ENCODE measurements around the gene CTR9.

CTR9 gene

GRCh38 chr11:10796191-10796590 is 45.1 kb downstream of the CTR9 start:
- TF ChIP-seq EZH2 (IDR thresholded peaks at IDR 0.05; ENCODE audit: borderline replicate concordance, low read length) (no peak), CTCF (IDR thresholded peaks at IDR 0.05; ENCODE audit: low read length) (no peak)
- peaks cover 55% of the 10 kb centered on the region for H3K36me3 ChIP-seq (ENCODE audit: insufficient read depth, low read length)
- H3K4me1 ChIP-seq (ENCODE audit: insufficient read depth, low read length, severe bottlenecking): peaks cover 4% of the 10 kb centered on the region
- H3K79me2 ChIP-seq (ENCODE audit: insufficient read depth, low read length): no peaks in the 10 kb centered on the region
- no peaks in the 10 kb centered on the region for H3K9me3 ChIP-seq (ENCODE audit: low read length)
- H3K27me3 ChIP-seq (ENCODE audit: insufficient read depth, low read length): no peaks in the 10 kb centered on the region
- no peak overlapping the region for H3K4me2 ChIP-seq (ENCODE audit: low read length)
- no peak overlapping the region for H3K27ac ChIP-seq (ENCODE audit: low read depth, low read length, poor library complexity, severe bottlenecking)
- H4K20me1 ChIP-seq (ENCODE audit: insufficient read depth, low read length): no peaks in the 10 kb centered on the region
- H3K9me2 ChIP-seq (ENCODE audit: low read depth, low read length): no peaks in the 10 kb centered on the region
- H3K4me3 ChIP-seq (ENCODE audit: low read depth, low read length, poor library complexity, severe bottlenecking): no peak overlapping the region
- H3K9ac ChIP-seq (ENCODE audit: low read length): no peak overlapping the region
- no peak overlapping the region for H2AFZ ChIP-seq (ENCODE audit: low read length)
- H3F3A ChIP-seq (ENCODE audit: insufficient read depth, low read length): peaks cover 32% of the 10 kb centered on the region

- H4K20me1 ChIP-seq (ENCODE audit: insufficient read depth, low read length): no peaks in the 10 kb centered on the region
- no peak overlapping the region for H2AFZ ChIP-seq (ENCODE audit: low read length)
- no peaks in the 10 kb centered on the region for H3K9me2 ChIP-seq (ENCODE audit: low read depth, low read length)
- H3K9me3 ChIP-seq (ENCODE audit: low read length): no peaks in the 10 kb centered on the region
- no peak overlapping the region for H3K9ac ChIP-seq (ENCODE audit: low read length)
- no peak for TF ChIP-seq EZH2 (IDR thresholded peaks at IDR 0.05; ENCODE audit: borderline replicate concordance, low read length)
- no peak for TF ChIP-seq CTCF (IDR thresholded peaks at IDR 0.05; ENCODE audit: low read length)
- H3K4me3 ChIP-seq (ENCODE audit: low read depth, low read length, poor library complexity, severe bottlenecking): no peak overlapping the region
- H3K4me1 ChIP-seq (ENCODE audit: insufficient read depth, low read length, severe bottlenecking): peaks cover 4% of the 10 kb centered on the region
- H3K4me2 ChIP-seq (ENCODE audit: low read length): no peak overlapping the region
- peaks cover 63% of the 10 kb centered on the region for H3K36me3 ChIP-seq (ENCODE audit: insufficient read depth, low read length)
- peaks cover 32% of the 10 kb centered on the region for H3F3A ChIP-seq (ENCODE audit: insufficient read depth, low read length)
- H3K27me3 ChIP-seq (ENCODE audit: insufficient read depth, low read length): no peaks in the 10 kb centered on the region
- no peak overlapping the region for H3K27ac ChIP-seq (ENCODE audit: low read depth, low read length, poor library complexity, severe bottlenecking)
- H3K79me2 ChIP-seq (ENCODE audit: insufficient read depth, low read length): no peaks in the 10 kb centered on the region
These were observed 46.0 kb downstream of the CTR9 start for GRCh38 chr11:10797001-10797400.

- H3K27ac ChIP-seq (ENCODE audit: low read depth, low read length, poor library complexity, severe bottlenecking): no peak overlapping the region
- no peak overlapping the region for H2AFZ ChIP-seq (ENCODE audit: low read length)
- no peak overlapping the region for H3K4me2 ChIP-seq (ENCODE audit: low read length)
- no peak overlapping the region for H3K4me3 ChIP-seq (ENCODE audit: low read depth, low read length, poor library complexity, severe bottlenecking)
- peaks cover 69% of the 10 kb centered on the region for H3K36me3 ChIP-seq (ENCODE audit: insufficient read depth, low read length)
- no peaks in the 10 kb centered on the region for H3K27me3 ChIP-seq (ENCODE audit: insufficient read depth, low read length)
- TF ChIP-seq EZH2 (IDR thresholded peaks at IDR 0.05; ENCODE audit: borderline replicate concordance, low read length) (no peak), CTCF (IDR thresholded peaks at IDR 0.05; ENCODE audit: low read length) (no peak)
- H3K79me2 ChIP-seq (ENCODE audit: insufficient read depth, low read length): no peaks in the 10 kb centered on the region
- H3K4me1 ChIP-seq (ENCODE audit: insufficient read depth, low read length, severe bottlenecking): peaks cover 4% of the 10 kb centered on the region
- H3K9ac ChIP-seq (ENCODE audit: low read length): no peak overlapping the region
- H3F3A ChIP-seq (ENCODE audit: insufficient read depth, low read length): peaks cover 32% of the 10 kb centered on the region
- H3K9me3 ChIP-seq (ENCODE audit: low read length): no peaks in the 10 kb centered on the region
- no peaks in the 10 kb centered on the region for H3K9me2 ChIP-seq (ENCODE audit: low read depth, low read length)
- H4K20me1 ChIP-seq (ENCODE audit: insufficient read depth, low read length): no peaks in the 10 kb centered on the region
These were observed 46.5 kb downstream of the CTR9 start for GRCh38 chr11:10797531-10797930.

All from OCI-LY1 (cell line).